ENCODE measurements around the gene MIER2.

- TF ChIP-seq, protein P1, sequence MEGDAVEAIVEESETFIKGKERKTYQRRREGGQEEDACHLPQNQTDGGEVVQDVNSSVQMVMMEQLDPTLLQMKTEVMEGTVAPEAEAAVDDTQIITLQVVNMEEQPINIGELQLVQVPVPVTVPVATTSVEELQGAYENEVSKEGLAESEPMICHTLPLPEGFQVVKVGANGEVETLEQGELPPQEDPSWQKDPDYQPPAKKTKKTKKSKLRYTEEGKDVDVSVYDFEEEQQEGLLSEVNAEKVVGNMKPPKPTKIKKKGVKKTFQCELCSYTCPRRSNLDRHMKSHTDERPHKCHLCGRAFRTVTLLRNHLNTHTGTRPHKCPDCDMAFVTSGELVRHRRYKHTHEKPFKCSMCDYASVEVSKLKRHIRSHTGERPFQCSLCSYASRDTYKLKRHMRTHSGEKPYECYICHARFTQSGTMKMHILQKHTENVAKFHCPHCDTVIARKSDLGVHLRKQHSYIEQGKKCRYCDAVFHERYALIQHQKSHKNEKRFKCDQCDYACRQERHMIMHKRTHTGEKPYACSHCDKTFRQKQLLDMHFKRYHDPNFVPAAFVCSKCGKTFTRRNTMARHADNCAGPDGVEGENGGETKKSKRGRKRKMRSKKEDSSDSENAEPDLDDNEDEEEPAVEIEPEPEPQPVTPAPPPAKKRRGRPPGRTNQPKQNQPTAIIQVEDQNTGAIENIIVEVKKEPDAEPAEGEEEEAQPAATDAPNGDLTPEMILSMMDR (IDR thresholded peaks at IDR 0.05; ENCODE audit: insufficient read depth, low read depth, low read length): no peak
- TF ChIP-seq EZH2 (IDR thresholded peaks at IDR 0.05; ENCODE audit: insufficient read depth, low read length): no peak
Observed at GRCh38 chr19:342128-342455, 2.5 kb downstream of the MIER2 start.
